ENCODE results near the gene NLGN1. TPM values are rescaled to one million over a fixed set of nuclear protein-coding genes. Genes with fewer than 3 reads are reported as not detected.

NLGN1 gene
- total and polyA plus RNA-seq, 2 of the 13 experiments (the other 11 are each of a cell fraction or from before 2014, with no cell fraction given), result not detected

GRCh38 chr3:173699353-173699752 lies 301.8 kb downstream of the NLGN1 start:
- DNase-seq (ENCODE audit: low spot score) (no peak), ATAC-seq (no peak), FAIRE-seq (no peak)
- no peaks in the 10 kb centered on the region for H4K20me1 ChIP-seq (ENCODE audit: insufficient read depth, low read length)
- no peak overlapping the region for H3K4me2 ChIP-seq (ENCODE audit: low read depth, low read length)
- no peak overlapping the region for H3K4me3 ChIP-seq (replicated peaks in 1 of 3; ENCODE audit: insufficient read depth in 1 of 3, low read depth in 2 of 3, low read length in 3 of 3)
- WGBS (ENCODE audit: low lambda C conversion rate), result 4% methylated on average over 1 of the region's 1 CpG
- H3K9ac ChIP-seq (ENCODE audit: insufficient read depth, low read depth, low read length), result no peak overlapping the region
- BruUV-seq (replicated peaks), result no TSS peak
- H3K79me2 ChIP-seq (ENCODE audit: insufficient read depth, low read length), result no peaks in the 10 kb centered on the region
- in situ Hi-C loops (cut with HindIII; ENCODE audit: extremely low pct_ligation_motif_present, low pct_unique_long_range_greater_than_20kb) (no loop called here), intact Hi-C loops (cut with micrococcal nuclease; ENCODE audit: unreplicated experiment) (no loop called here)
- no peak overlapping the region for H2AFZ ChIP-seq (ENCODE audit: low read length)
- ChIA-PET POLR2A (no interaction called here), CTCF (ENCODE audit: low intra/inter-chr PET ratio, low total read pairs) (no interaction called here)
- no peaks in the 10 kb centered on the region for H3K9me3 ChIP-seq (ENCODE audit: low read length)
- H3K4me1 ChIP-seq (ENCODE audit: insufficient read depth, low read length), result no peaks in the 10 kb centered on the region
- H3K27me3 ChIP-seq (ENCODE audit: control insufficient read depth in 1 of 2, insufficient read depth in 2 of 2, low read length in 2 of 2), result no peaks in the 10 kb centered on the region
- H3K27ac ChIP-seq (ENCODE audit: extremely low read length, insufficient read depth, low read length), result no peak overlapping the region
- no peaks in the 10 kb centered on the region for H3K36me3 ChIP-seq (replicated peaks in 1 of 2; ENCODE audit: control insufficient read depth in 1 of 2, insufficient read depth in 2 of 2, low read length in 2 of 2)
- TF ChIP-seq ZMYM3 (CRISPR knock-in tag; IDR thresholded peaks at IDR 0.05) (no peak), FOXC1 (CRISPR knock-in tag; IDR thresholded peaks at IDR 0.05; ENCODE audit: borderline replicate concordance) (no peak), ZKSCAN8 (CRISPR knock-in tag; IDR thresholded peaks at IDR 0.05; ENCODE audit: borderline replicate concordance) (no peak), NFE2L2 (IDR thresholded peaks at IDR 0.05; ENCODE audit: low read length) (no peak), TFAP4 (IDR thresholded peaks at IDR 0.05; ENCODE audit: borderline replicate concordance, low read depth) (no peak), AHDC1 (CRISPR knock-in tag; IDR thresholded peaks at IDR 0.05; ENCODE audit: borderline replicate concordance) (no peak), TFDP1 (CRISPR knock-in tag; IDR thresholded peaks at IDR 0.05; ENCODE audit: borderline replicate concordance) (no peak), ZNF816 (CRISPR knock-in tag; IDR thresholded peaks at IDR 0.05; ENCODE audit: borderline replicate concordance) (no peak), ZNF430 (CRISPR knock-in tag; IDR thresholded peaks at IDR 0.05) (no peak), ZNF503 (CRISPR knock-in tag; IDR thresholded peaks at IDR 0.05) (no peak), SP140L (CRISPR knock-in tag; IDR thresholded peaks at IDR 0.05; ENCODE audit: borderline replicate concordance) (no peak), NCOA1 (CRISPR knock-in tag; IDR thresholded peaks at IDR 0.05) (no peak), THAP9 (CRISPR knock-in tag; IDR thresholded peaks at IDR 0.05; ENCODE audit: borderline replicate concordance) (no peak)
